ENCODE measurements around the gene UBA52.
"Not testable (repeated sequence)": the region's sequence is repeated elsewhere in the genome, so short reads cannot be mapped to it uniquely, and the experiment has no call there.

Gene UBA52

GRCh38 chr19:18557411-18558201, 14.1 kb upstream of the UBA52 start, which contains the start of gene KXD1:
Gene KXD1 (plus strand): TSS chr19:18557870. CDS start chr19:18562057, 4,187 bp downstream.
- DNase-seq, result peak; percentile 98 to 99

- no peak for DNase-seq
Measured at GRCh38 chr19:18558202-18558555, 13.5 kb upstream of the UBA52 start.

GRCh38 chr19:18558604-18559003, 13.1 kb upstream of the UBA52 start:
- no peak for DNase-seq

GRCh38 chr19:18559685-18560084, 12.0 kb upstream of the UBA52 start:
- no peak for DNase-seq

- no peak for DNase-seq
Measured at GRCh38 chr19:18562086-18562485, 9.6 kb upstream of the UBA52 start.

GRCh38 chr19:18566953-18567352, 4.7 kb upstream of the UBA52 start:
- no peak for DNase-seq

- DNase-seq, result no peak
Measured at GRCh38 chr19:18568367-18568766, 3.3 kb upstream of the UBA52 start.

GRCh38 chr19:18574691-18575291, 3.1 kb downstream of the UBA52 start:
- DNase-seq, result no peak

- no peak for DNase-seq
Measured at GRCh38 chr19:18576383-18576782, 4.7 kb downstream of the UBA52 start.

GRCh38 chr19:18577365-18577914, 5.8 kb downstream of the UBA52 start:
- DNase-seq, result no peak

- DNase-seq, result no peak
Measured at GRCh38 chr19:18580311-18580710, 8.7 kb downstream of the UBA52 start.

- no peak for DNase-seq
Measured at GRCh38 chr19:18586306-18586705, 14.6 kb downstream of the UBA52 start.

- DNase-seq, result no peak
Measured at GRCh38 chr19:18587561-18587960, 15.9 kb downstream of the UBA52 start.

- DNase-seq, result no peak
Measured at GRCh38 chr19:18587962-18588610, 16.4 kb downstream of the UBA52 start.

GRCh38 chr19:18588611-18589379, 17.1 kb downstream of the UBA52 start, which contains the start of gene REX1BD:
Gene REX1BD (plus strand): TSS chr19:18588798. CDS start chr19:18588802, 4 bp downstream.
- peak; percentile 89 to 91 for DNase-seq

GRCh38 chr19:18589380-18590272, 18.0 kb downstream of the UBA52 start:
- peak; percentile 57 to 69 for DNase-seq

GRCh38 chr19:18590273-18591272, 18.9 kb downstream of the UBA52 start:
- no peak for DNase-seq

GRCh38 chr19:18591735-18592385, 20.2 kb downstream of the UBA52 start:
- no peak for DNase-seq

GRCh38 chr19:18592732-18593131, 21.1 kb downstream of the UBA52 start:
- not testable (repeated sequence) for DNase-seq
